CD4-positive, alpha-beta T cell treated with Interleukin-15 for 1 hour (primary cell): ENCODE results near the gene GPC1.

Source experiments
- DNase-seq: peaks from one replicate; pipeline ENCODE4 v3.0.0-alpha.2; 2020

Gene GPC1

GRCh38 chr2:240502430-240503121 lies 67.1 kb downstream of the GPC1 start:
- no peak for DNase-seq

GRCh38 chr2:240503375-240503774 lies 67.9 kb downstream of the GPC1 start:
- DNase-seq: no peak

- no peak for DNase-seq
These were observed 68.4 kb downstream of the GPC1 start for GRCh38 chr2:240503848-240504247.

GRCh38 chr2:240505910-240506309 lies 70.4 kb downstream of the GPC1 start:
- no peak for DNase-seq

GRCh38 chr2:240506406-240507059 lies 71.1 kb downstream of the GPC1 start:
- no peak for DNase-seq

- DNase-seq: no peak
These were observed 71.8 kb downstream of the GPC1 start for GRCh38 chr2:240507060-240507777.

- DNase-seq: no peak
These were observed 72.4 kb downstream of the GPC1 start for GRCh38 chr2:240507778-240508251.

GRCh38 chr2:240508832-240509545 lies 73.5 kb downstream of the GPC1 start:
- DNase-seq: no peak

- DNase-seq: no peak
These were observed 74.4 kb downstream of the GPC1 start for GRCh38 chr2:240509667-240510512.

- DNase-seq: no peak
These were observed 75.2 kb downstream of the GPC1 start for GRCh38 chr2:240510513-240511210.

- DNase-seq: no peak
These were observed 76.1 kb downstream of the GPC1 start for GRCh38 chr2:240511351-240512108.

- DNase-seq: no peak
These were observed 76.6 kb downstream of the GPC1 start for GRCh38 chr2:240512109-240512485.

GRCh38 chr2:240512666-240513535 lies 77.4 kb downstream of the GPC1 start:
- no peak for DNase-seq

GRCh38 chr2:240513549-240514287 lies 78.3 kb downstream of the GPC1 start:
- DNase-seq: peak; percentile 87

- no peak for DNase-seq
These were observed 79.2 kb downstream of the GPC1 start for GRCh38 chr2:240514631-240515030.

- DNase-seq: no peak
These were observed 81.9 kb downstream of the GPC1 start for GRCh38 chr2:240517342-240517741.
